Measurements from ENCODE around the gene OLFM2. TPM values are rescaled to one million over a fixed set of nuclear protein-coding genes. Genes with fewer than 3 reads are reported as not detected.

Gene OLFM2
- total RNA-seq, 1 experiment from 2014 or later, result 19.9 TPM

- DNase-seq (ENCODE audit: low read depth, low spot score), result no peak
- intact Hi-C loops (cut with micrococcal nuclease), result loop anchor here (2.0 to 5.0 kb wide), 4 partner anchors 65 to 712 kb away; no protein-coding TSS in a partner anchor
- Histone ChIP-seq H3K36me3 (ENCODE audit: control insufficient read depth in 1 of 2, insufficient read depth in 2 of 2, low read length in 2 of 2) (peaks cover 0 to 1% of the 10 kb centered on the region in 2 experiments; a peak in 1 of 4 replicates), H3K27me3 (ENCODE audit: insufficient read depth, low read length) (no peaks in the 10 kb centered on the region), H3K4me2 (ENCODE audit: low read length) (no peak overlapping the region), H3K9me2 (ENCODE audit: insufficient read depth) (no peaks in the 10 kb centered on the region), H4K20me1 (ENCODE audit: insufficient read depth) (no peaks in the 10 kb centered on the region), H3K9ac (ENCODE audit: low read length) (no peak overlapping the region), H3K27ac (ENCODE audit: low read depth, low read length) (no peak overlapping the region), H3K9me3 (ENCODE audit: control insufficient read depth in 1 of 2, insufficient read depth in 1 of 2, low read depth in 1 of 2, low read length in 2 of 2) (no peaks in the 10 kb centered on the region), H3K79me2 (ENCODE audit: insufficient read depth, low read length) (peaks cover 8% of the 10 kb centered on the region; the same call in 1 of the 2 replicates), H2AFZ (ENCODE audit: low read depth, low read length, poor library complexity, severe bottlenecking) (no peak overlapping the region), H3K4me1 (ENCODE audit: control insufficient read depth in 1 of 2, insufficient read depth in 2 of 2, low read length in 2 of 2) (peaks cover 0 to 22% of the 10 kb centered on the region in 2 experiments; a peak in 2 of 4 replicates), H3K4me3 (replicated peaks in 1 of 2; ENCODE audit: low read depth in 1 of 2, low read length in 2 of 2) (no peak overlapping the region)
- ChIA-PET RAD21 (ENCODE audit: low non-redundant PET in 1 of 2, low total read pairs in 2 of 2, uncharacterized antibody in 2 of 2, unreplicated experiment in 2 of 2) (no interaction called here), POLR2A (no interaction called here), CTCF (no interaction called here)
- TF ChIP-seq ZFX (IDR thresholded peaks at IDR 0.05) (no peak), EGR1 (IDR thresholded peaks at IDR 0.05; ENCODE audit: low read depth) (no peak), CEBPB (IDR thresholded peaks at IDR 0.05; ENCODE audit: low read depth) (no peak), SRF (IDR thresholded peaks at IDR 0.05; ENCODE audit: low read depth) (no peak), CBX3 (IDR thresholded peaks at IDR 0.05; ENCODE audit: low read depth) (no peak), YY1 (IDR thresholded peaks at IDR 0.05; ENCODE audit: extremely low read depth, insufficient replicate concordance, low read depth, low read length) (no peak), RAD21 (IDR thresholded peaks at IDR 0.05; ENCODE audit: low read depth) (no peak), TCF7L2 (IDR thresholded peaks at IDR 0.05; ENCODE audit: borderline replicate concordance, extremely low read depth, insufficient read depth, insufficient read length) (no peak), POLR2AphosphoS5 (IDR thresholded peaks at IDR 0.05; ENCODE audit: low read depth, low read length) (no peak), SIN3A (IDR thresholded peaks at IDR 0.05; ENCODE audit: low read depth) (no peak), CTCF (IDR thresholded peaks at IDR 0.05 in 2 of 3, conservative IDR thresholded peaks at IDR 0.05 in 1 of 3; ENCODE audit: borderline replicate concordance in 1 of 3, insufficient read depth in 1 of 3, low read depth in 2 of 3, low read length in 2 of 3) (no peak), ZNF274 (IDR thresholded peaks at IDR 0.05; ENCODE audit: low read depth, low read length) (no peak), EZH2 (IDR thresholded peaks at IDR 0.05) (no peak)
- TF ChIP-seq, protein P1, sequence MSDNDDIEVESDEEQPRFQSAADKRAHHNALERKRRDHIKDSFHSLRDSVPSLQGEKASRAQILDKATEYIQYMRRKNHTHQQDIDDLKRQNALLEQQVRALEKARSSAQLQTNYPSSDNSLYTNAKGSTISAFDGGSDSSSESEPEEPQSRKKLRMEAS (IDR thresholded peaks at IDR 0.05), result no peak
- TF ChIP-seq, protein P2, sequence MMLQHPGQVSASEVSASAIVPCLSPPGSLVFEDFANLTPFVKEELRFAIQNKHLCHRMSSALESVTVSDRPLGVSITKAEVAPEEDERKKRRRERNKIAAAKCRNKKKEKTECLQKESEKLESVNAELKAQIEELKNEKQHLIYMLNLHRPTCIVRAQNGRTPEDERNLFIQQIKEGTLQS (IDR thresholded peaks at IDR 0.05), result no peak
- ATAC-seq, result no peak
- BruUV-seq (replicated peaks), result no TSS peak
Observed at GRCh38 chr19:9849791-9850190, 86.5 kb downstream of the OLFM2 start.
